ENCODE measurements around the gene CARD18. TPM values are rescaled to one million over a fixed set of nuclear protein-coding genes. Genes with fewer than 3 reads are reported as not detected.
"Not testable (repeated sequence)": the region's sequence is repeated elsewhere in the genome, so short reads cannot be mapped to it uniquely, and the experiment has no call there.

Gene CARD18
- total RNA-seq, 4 donors from 2014 or later, result not detected

DNA sequence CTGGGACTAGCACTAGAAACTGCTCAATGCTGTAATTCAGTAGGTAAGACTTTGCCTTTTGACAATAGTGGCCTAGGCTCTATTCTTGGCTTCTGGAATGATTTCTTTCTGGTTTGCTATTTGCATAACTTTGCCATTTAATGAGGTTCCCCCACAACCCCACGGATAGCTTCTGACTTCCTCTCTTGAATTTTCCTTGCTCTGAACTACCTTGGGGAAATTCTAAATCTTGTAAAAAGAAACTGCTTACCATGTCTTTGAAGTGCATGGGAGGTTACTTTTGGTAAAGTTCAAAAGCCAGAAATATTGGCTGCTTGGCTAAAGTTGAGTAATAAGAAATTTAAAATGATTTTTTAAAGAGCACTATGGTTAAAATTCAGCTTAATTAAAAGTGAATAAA, 35.3 kb downstream of the CARD18 start:
- Histone ChIP-seq H3K27me3 (no peaks in the 10 kb centered on the region), H3K4me1 (no peaks in the 10 kb centered on the region), H3K4me3 (no peak overlapping the region), H3K9me3 (no peaks in the 10 kb centered on the region), H3K27ac (replicated peaks in 1 of 4) (no peak overlapping the region), H3K36me3 (no peaks in the 10 kb centered on the region)
- TF ChIP-seq EP300 (IDR thresholded peaks at IDR 0.05), result no peak
- no peak for DNase-seq (ENCODE audit: extremely low spot score)
- intact Hi-C loops (cut with DNase I), result no loop called here
- 64% methylated on average over 1 of the region's 1 CpG for WGBS

DNA sequence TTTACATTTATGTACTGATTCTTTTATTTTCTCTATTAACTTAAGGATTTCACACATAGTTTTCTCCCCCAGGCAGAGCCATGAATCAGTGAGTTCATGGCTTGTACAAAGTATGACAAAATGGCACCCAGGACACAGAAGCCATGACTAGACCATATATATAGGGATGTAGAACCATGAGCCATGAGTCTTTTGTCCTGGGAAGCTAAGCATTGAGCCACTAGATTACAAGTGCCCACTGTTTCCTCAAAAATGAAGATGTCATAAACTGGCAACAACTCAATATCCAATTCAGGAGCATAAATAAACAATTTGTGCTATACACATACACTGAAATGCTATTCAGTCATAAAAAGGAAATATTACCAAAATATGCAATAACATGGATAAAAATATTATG, 36.2 kb downstream of the CARD18 start:
- no peak for DNase-seq (ENCODE audit: extremely low spot score)
- H3K4me1 ChIP-seq, result no peaks in the 10 kb centered on the region
- no peaks in the 10 kb centered on the region for H3K27me3 ChIP-seq
- H3K27ac ChIP-seq (replicated peaks in 1 of 4), result no peak overlapping the region
- H3K9me3 ChIP-seq, result no peaks in the 10 kb centered on the region
- H3K4me3 ChIP-seq, result no peak overlapping the region
- H3K36me3 ChIP-seq, result no peaks in the 10 kb centered on the region
- intact Hi-C loops (cut with DNase I), result no loop called here
- TF ChIP-seq, protein P1, sequence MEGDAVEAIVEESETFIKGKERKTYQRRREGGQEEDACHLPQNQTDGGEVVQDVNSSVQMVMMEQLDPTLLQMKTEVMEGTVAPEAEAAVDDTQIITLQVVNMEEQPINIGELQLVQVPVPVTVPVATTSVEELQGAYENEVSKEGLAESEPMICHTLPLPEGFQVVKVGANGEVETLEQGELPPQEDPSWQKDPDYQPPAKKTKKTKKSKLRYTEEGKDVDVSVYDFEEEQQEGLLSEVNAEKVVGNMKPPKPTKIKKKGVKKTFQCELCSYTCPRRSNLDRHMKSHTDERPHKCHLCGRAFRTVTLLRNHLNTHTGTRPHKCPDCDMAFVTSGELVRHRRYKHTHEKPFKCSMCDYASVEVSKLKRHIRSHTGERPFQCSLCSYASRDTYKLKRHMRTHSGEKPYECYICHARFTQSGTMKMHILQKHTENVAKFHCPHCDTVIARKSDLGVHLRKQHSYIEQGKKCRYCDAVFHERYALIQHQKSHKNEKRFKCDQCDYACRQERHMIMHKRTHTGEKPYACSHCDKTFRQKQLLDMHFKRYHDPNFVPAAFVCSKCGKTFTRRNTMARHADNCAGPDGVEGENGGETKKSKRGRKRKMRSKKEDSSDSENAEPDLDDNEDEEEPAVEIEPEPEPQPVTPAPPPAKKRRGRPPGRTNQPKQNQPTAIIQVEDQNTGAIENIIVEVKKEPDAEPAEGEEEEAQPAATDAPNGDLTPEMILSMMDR (IDR thresholded peaks at IDR 0.05), result no peak
- no peak for TF ChIP-seq POLR2AphosphoS5 (IDR thresholded peaks at IDR 0.05)
- TF ChIP-seq POLR2A (IDR thresholded peaks at IDR 0.05; ENCODE audit: low read depth), result no peak
- no peak for TF ChIP-seq EP300 (IDR thresholded peaks at IDR 0.05)

DNA sequence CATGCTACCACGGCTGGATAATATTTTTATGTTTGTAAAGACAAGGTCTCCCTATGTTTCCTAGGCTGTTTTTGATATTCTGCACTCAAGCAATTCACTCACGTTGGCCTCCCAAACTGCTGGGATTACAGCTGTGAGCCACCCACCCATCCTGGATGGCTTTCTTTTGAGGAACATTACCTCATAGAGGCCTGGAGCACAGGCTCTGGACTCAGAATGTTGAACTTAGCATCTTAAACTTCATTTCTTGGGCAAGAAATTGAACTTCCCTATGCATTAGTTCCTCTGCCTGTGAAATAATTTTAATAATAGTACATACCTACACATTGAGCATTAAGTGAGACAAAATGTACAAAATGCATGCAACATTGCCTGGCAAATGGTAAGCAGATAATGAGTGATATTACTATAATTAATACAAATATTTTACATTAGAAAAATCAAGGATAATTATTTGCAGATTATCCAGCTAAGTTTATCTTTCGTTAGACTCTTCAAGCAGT, 37.4 kb downstream of the CARD18 start:
- H3K9me3 ChIP-seq; DNase-seq (ENCODE audit: extremely low spot score); H3K4me1 ChIP-seq; intact Hi-C loops (cut with DNase I); H3K36me3 ChIP-seq; H3K27ac ChIP-seq (replicated peaks in 1 of 4); H3K4me3 ChIP-seq; H3K27me3 ChIP-seq: not testable (repeated sequence)
- WGBS, result 78% methylated on average over 1 of the region's 3 CpGs

DNA sequence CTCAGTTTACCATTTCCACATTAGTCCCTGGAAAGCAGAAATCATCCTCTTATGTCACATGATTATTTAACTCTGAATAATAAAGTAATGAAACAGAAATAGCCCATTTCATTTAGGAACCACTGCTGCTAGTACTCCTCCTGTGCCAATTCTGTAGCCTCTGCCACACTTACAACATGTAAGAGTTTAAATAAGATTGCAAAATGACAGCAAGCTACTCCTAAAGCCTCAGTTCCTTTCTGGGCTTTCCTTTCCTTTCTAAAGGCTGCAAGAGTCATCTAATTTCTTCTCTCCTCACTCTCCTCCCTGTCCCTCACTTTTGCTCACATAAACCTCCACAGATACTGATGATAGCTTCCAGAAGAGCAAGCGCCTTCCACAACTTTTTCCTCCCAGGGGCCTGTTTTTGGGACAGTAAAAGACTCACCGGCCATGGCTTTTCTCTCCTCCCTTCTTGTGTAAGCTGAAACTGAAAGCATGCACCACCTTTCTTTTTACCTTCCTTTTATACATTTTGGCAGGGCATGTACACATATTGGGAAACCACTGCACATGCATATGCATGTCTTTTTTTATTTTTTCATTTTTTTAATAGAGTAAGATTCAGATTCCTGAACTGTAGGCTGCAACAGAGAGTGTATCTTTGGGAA, 38.5 kb downstream of the CARD18 start:
- WGBS, result 82% methylated on average over 2 of the region's 2 CpGs
- Histone ChIP-seq H3K4me1 (no peaks in the 10 kb centered on the region), H3K27ac (replicated peaks in 1 of 4) (no peak overlapping the region), H3K9me3 (no peaks in the 10 kb centered on the region), H3K4me3 (no peak overlapping the region), H3K27me3 (no peaks in the 10 kb centered on the region), H3K36me3 (no peaks in the 10 kb centered on the region)
- intact Hi-C loops (cut with DNase I), result no loop called here
- no peak for DNase-seq (ENCODE audit: extremely low spot score)
- TF ChIP-seq POLR2AphosphoS5 (IDR thresholded peaks at IDR 0.05) (no peak), EP300 (IDR thresholded peaks at IDR 0.05) (no peak), POLR2A (IDR thresholded peaks at IDR 0.05; ENCODE audit: low read depth) (no peak)
- TF ChIP-seq, protein P1 (IDR thresholded peaks at IDR 0.05), result no peak

DNA sequence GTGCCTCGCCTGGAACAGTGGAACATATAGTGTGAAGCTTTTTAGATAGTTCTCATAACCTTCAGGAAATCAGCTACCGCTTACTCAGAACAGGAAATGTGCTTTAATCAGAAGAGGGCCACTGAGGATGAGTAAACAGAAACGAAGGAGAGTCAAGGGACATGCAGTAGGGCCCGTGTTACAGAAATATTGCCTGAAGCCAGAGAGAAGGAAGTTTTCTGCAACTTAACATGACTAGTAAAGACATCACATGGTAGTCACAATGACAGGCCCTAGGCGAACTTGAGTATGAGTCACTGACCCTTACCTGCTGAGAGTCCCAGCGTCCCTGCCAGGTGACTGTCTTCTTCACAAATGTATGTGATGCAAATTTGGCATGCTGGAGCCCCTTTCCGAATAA, 39.4 kb downstream of the CARD18 start:
- 78% methylated on average over 7 of the region's 7 CpGs for WGBS
- H3K36me3 ChIP-seq, result no peaks in the 10 kb centered on the region
- no peak for DNase-seq (ENCODE audit: extremely low spot score)
- TF ChIP-seq EP300 (IDR thresholded peaks at IDR 0.05), result no peak
- no peak for TF ChIP-seq POLR2A (IDR thresholded peaks at IDR 0.05; ENCODE audit: low read depth)
- TF ChIP-seq, protein P1 (IDR thresholded peaks at IDR 0.05), result no peak
- TF ChIP-seq POLR2AphosphoS5 (IDR thresholded peaks at IDR 0.05), result no peak
- H3K9me3 ChIP-seq, result no peaks in the 10 kb centered on the region
- no peak overlapping the region for H3K4me3 ChIP-seq
- no peak overlapping the region for H3K27ac ChIP-seq (replicated peaks in 1 of 4)
- no peaks in the 10 kb centered on the region for H3K27me3 ChIP-seq
- intact Hi-C loops (cut with DNase I), result no loop called here
- no peaks in the 10 kb centered on the region for H3K4me1 ChIP-seq

DNA sequence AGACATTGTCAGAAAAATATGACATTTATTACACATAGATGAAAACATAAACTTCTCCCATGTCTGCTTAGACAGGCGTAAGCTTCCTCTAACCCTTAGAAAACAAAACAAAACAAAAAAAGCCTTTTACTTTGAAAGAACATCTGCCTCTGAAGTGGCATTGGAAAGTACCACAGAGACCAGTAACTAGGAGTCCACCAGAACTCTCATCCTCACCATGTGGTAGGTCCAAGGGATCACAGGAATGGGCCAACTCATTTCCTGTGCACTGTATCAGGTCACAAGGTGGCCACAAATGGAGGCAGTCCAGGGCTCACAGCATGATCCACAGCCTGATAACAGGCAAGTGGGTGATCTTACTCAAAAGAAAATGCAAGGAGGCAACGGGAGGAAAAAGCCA, 40.0 kb downstream of the CARD18 start:
- H3K4me1 ChIP-seq; H3K27me3 ChIP-seq; H3K36me3 ChIP-seq; H3K9me3 ChIP-seq; DNase-seq (ENCODE audit: extremely low spot score); H3K4me3 ChIP-seq; H3K27ac ChIP-seq (replicated peaks in 1 of 4); intact Hi-C loops (cut with DNase I): not testable (repeated sequence)
- WGBS, result 89% methylated on average over 2 of the region's 2 CpGs

Measured in esophagus muscularis mucosa (tissue), 4 donors.